HG02759 (cell line): ENCODE data around the gene ZNF583.

Experiments used
- ATAC-seq: cut with Tn5 transposase; IDR thresholded peaks from one replicate; pipeline ENCODE4 v1.9.1; 2021; ENCODE audit warnings: mild to moderate bottlenecking, moderate library complexity; ENCODE audit not compliant: unreplicated experiment

ZNF583 gene

GRCh38 chr19:56403764-56404704 is at the start of gene ZNF583:
TSS of gene ZNF583 (plus strand) at chr19:56404332. CDS start at chr19:56407115, 2,783 bp downstream.
- peak; percentile 90 for ATAC-seq

- no peak for ATAC-seq
Measured at GRCh38 chr19:56355517-56355916, 48.6 kb upstream of the ZNF583 start.

DNA sequence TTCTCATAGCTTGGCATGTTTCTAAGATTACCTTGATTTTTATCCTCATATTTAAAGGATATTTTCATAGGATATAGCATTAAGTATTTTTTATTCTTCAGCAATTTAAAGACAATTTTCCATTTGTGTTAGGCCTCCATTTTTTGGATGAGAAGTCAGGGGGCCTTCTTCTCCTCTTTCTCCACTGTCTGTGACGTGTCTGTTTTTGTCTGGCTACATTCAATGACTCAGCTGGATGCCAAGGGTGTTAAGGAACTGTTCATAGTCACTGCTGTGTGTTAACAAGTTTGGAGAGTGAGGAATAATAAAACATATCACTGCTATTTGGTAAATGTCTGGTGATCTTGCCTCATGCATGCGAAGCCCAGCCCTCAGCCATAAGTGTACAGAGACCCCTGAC is 47.2 kb upstream of the ZNF583 start:
- ATAC-seq, result no peak

DNA sequence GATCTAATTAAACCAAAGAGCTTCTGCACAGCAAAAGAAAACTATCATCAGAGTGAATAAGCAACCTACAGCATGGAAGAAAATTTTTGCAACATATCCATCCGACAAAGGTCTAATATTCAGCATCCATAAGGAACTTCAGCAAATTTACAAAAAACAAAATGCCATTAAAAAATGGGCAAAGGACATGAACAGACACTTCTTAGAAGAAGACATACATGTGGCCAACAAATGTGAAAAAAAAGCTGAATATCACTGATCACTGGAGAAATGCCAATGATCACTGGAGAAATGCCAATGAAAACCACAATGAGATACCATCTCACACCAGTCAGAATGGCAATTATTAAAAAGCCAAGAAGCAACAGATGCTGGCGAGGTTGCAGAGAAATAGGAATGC is 43.3 kb upstream of the ZNF583 start:
- ATAC-seq, result no peak

DNA sequence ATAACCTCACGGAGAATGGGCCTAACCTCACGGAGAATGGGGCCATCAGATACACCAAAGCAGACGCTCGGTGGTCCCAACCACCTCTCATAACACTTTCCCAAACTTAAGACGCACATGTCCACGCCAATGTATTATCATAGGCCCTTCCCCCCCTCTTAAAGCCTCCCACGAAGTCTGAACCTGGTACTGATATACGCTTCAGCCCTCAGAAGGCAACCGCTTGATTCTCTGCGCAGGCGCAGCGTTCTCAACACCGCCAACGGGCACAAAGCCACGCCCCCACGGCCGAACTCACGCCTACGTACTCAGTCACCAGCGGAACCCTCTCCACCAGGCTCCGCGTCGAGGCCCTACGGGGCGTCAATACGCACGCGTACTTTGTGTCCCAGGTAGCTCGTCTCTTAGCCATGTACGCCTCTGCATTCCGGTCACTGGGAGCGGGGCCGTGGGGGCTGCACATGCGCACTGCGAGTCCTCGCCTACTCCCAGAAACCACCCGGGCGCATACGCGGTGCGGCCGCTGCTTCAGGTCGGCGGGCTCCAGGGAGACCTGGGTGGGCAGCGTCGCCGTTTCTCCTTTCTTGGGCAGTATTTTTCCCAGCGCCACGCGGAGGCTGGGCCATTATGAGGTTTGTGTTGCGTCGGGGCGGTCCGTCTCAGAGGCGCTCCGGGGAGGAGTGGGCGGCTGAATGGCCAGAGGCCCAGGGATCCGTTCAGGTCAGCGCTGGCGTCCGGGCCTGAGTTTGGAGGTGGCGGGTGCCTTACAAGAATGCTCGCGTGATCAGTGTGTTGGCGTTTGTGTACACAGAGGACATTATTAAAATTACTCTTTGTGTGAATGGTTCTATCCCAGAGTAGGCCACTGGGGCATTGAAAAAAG is 36.1 kb upstream of the ZNF583 start:
- ATAC-seq, result peak; percentile 92

- ATAC-seq, result no peak
Measured at GRCh38 chr19:56369886-56370676, 34.1 kb upstream of the ZNF583 start.

DNA sequence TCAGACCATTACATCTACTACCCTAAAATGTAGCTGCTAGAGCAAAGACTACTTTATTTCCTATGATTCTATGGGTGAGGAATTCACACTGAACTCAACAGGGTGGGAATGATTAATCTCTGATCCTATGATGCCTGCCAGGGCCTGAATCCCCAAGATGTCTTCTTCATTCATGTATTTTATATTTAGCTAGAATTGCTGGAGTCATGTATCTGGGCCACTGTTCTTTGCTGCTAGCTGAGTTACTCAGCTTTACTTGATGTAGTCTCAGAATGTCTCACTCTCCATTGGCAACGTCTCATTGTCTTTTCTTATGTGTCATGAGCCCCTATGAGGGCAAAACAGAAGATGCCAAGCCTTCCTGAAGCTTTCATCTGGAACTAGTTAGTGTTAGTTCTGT is 31.9 kb upstream of the ZNF583 start:
- ATAC-seq, result no peak

DNA sequence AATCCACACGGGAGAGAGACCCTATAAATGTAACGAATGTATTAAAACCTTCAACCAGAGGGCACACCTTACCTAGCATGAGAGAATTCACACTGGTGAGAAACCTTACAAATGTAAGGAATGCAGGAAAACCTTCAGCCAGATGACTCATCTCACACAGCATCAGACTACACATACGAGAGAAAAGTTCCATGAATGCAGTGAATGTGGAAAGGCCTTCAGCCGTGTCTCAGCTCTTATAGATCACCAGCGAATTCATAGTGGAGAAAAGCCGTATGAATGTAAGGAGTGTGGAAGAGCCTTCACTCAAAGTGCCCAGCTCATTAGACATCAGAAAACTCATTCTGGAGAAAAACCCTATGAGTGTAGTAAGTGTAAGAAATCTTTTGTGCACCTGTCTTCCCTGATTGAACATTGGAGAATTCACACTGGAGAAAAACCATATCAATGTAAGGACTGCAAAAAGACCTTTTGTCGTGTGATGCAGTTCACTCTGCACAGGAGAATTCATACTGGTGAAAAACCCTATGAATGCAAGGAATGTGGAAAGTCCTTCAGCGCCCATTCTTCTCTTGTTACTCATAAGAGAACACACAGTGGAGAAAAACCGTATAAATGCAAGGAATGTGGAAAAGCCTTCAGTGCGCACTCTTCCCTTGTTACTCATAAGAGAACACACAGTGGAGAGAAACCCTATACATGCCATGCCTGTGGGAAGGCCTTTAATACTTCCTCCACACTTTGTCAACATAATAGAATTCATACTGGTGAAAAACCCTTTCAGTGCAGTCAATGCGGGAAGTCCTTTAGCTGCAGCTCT is 26.8 kb upstream of the ZNF583 start:
- ATAC-seq, result no peak

DNA sequence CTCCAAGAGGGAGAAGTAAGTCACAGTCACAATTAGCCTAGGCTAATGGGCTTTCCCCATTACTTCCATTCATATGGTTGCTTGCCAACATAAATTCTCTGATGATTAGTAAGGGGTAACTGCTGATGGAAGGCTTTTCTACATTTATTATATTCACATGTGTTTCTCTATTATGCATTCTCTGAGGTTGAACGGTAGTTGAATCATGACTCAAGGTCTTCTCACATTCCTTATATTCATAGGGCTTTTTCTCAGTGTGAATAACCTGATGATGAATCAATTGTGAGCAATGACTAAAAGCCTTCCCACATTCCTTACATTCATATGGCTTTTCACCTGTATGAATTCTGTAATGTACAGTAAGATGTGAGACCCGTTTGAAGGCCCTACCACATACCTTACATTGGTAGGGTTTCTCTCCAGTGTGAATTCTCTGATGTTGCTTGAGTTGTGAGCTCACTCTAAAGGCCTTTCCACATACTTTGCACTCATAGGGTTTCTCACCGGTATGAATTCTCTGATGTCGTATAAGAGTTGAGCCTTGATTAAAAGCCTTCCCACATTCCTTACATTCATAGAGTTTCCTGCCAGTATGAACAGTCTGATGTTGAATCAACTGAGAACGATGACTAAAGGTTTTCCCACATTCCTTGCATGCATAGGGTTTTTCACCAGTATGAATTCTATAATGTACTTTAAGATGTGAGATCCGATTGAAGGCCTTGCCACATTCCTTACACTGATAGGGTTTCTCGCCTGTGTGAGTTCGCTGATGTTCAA is 20.1 kb upstream of the ZNF583 start:
- no peak for ATAC-seq

DNA sequence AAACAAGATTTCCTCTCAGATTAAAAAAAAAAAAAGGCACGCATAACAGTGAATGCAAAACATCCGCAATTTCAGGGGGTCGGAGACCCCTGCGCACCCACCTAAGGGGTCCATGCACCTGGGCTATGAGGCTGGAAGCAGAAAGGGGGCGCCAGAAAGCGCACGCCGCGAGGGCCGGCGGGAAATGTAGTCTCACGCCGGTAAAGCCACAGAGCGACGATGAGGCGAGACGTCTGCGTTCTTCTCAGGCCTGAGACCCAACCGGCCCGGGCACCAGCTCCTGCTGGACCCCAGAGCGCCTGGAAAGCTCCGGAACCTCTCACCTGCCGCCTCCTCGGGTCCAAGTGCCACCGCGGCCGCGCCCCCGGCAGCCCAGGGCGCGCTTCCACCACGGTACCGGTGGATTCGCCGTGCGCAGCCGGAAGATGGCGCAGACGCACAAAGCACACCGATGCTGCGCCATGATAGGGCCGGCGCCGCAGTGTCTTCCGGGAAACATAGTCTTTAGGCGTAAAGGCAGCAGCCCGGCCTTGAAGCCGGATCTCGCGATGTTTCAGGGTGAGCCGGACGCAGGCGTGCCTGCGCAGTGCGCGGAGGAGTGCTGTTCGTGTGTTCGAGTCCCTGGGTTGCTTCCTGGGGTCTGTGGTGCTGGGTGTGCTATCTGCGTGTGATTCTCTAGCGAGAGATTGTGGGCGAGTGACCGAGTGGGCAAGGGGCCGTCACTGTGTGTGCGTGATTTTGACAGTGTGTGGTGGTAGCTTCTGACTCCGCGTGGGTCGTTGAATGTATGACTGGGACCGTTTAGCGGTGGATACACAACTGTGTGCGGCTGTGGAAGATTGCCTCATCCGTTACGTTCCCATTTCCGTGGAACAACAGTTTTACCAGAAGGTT is 10.8 kb upstream of the ZNF583 start, which contains the start of gene ZNF582:
Gene ZNF582 (minus strand): TSS at position 416 of the 894 bp plus-strand sequence. CDS start 1,782 bp downstream, outside the sequence.
- ATAC-seq, result peak; percentile 96

DNA sequence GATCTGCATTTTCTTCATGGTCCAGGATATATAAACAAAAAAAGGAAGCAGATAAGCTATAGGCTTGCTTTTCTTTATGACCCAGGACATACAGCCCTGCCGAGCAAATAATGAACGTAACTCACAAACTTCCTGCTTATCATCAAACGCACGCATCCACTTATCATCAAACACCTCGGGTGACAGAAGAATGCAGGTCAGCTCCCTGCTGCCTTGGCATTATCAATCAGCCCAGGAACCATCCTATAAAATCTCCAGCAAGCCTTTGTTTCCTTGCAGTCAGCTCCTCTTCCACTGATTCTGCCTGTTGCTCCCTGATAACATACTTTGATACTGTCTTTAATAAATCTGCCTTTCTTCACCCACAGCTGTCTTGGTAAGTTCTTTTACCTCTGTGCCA is 5.3 kb upstream of the ZNF583 start:
- no peak for ATAC-seq

GRCh38 chr19:56400485-56400884 is 3.6 kb upstream of the ZNF583 start:
- no peak for ATAC-seq

GRCh38 chr19:56403261-56403660 is 871 bp upstream of the ZNF583 start:
- ATAC-seq, result no peak

GRCh38 chr19:56404705-56405056 is 549 bp downstream of the ZNF583 start:
- peak; percentile 7 for ATAC-seq

GRCh38 chr19:56405062-56405461 is 930 bp downstream of the ZNF583 start:
- no peak for ATAC-seq

DNA sequence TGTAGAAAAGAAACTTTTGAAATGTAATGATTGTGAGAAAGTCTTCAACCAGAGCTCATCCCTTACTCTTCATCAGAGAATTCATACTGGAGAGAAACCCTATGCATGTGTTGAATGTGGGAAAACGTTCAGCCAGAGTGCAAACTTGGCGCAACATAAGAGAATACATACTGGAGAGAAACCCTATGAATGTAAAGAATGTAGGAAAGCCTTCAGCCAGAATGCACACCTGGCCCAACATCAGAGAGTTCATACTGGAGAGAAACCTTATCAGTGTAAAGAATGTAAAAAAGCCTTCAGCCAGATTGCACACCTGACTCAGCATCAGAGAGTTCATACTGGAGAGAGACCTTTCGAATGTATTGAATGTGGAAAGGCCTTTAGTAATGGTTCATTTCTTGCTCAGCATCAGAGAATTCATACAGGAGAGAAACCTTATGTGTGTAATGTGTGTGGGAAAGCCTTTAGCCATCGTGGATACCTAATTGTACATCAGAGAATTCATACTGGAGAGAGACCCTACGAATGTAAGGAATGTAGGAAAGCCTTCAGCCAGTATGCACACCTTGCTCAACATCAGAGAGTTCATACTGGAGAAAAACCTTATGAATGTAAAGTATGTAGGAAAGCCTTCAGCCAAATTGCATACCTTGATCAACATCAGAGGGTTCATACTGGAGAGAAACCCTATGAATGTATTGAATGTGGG is 19.3 kb downstream of the ZNF583 start:
- no peak for ATAC-seq

DNA sequence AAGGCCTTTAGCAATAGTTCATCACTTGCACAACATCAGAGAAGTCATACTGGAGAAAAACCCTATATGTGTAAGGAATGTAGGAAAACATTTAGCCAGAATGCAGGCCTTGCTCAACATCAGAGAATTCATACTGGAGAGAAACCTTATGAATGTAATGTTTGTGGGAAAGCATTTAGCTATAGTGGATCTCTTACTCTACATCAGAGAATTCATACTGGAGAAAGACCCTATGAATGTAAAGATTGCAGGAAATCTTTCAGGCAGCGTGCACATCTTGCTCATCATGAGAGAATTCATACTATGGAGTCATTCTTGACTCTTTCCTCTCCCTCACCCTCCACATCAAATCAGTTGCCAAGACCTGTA is 19.8 kb downstream of the ZNF583 start:
- no peak for ATAC-seq
